H1 (cell line): ENCODE measurements around the gene RGS13. TPM values are rescaled to one million over a fixed set of nuclear protein-coding genes. Genes with fewer than 3 reads are reported as not detected.

Source experiments
- ATF2 ChIP-seq: IDR thresholded peaks from 2 replicates; pipeline ENCODE4 v1.6.1; 2012; ENCODE audit warnings: low read length, inconsistent platforms
- polyA plus RNA-seq, 7 experiments: library from polyadenylated mRNA; depleted of rRNA in 3 of 7; stranded (reverse) in 5 of 7; unstranded in 2 of 7; fragments of >200 nt in 5 of 7; fragments of 200-250 nt in 2 of 7; gene quantifications; 1 replicate in 5 of 7; 2 replicates in 1 of 7; 4 replicates in 1 of 7; pipeline versions ENCODE4 v1.2.1 to v1.2.3, GENCODE V29; 2011 to 2013; ENCODE audit warnings: missing spikeins in 2 of 7, mixed read lengths in 2 of 7
- total RNA-seq: library from RNA; stranded (reverse); fragmentation: NEBNext Ultra II Directional; extraction: Animal tissue kit (Norgen Biotek cat#: 25700); gene quantifications from 2 replicates; pipeline ENCODE4 v1.2.1, GENCODE V29; 2021

Gene RGS13
- total and polyA plus RNA-seq, 2 of the 8 experiments (the other 6 are each of a cell fraction or from before 2014, with no cell fraction given), result not detected

- no peak for TF ChIP-seq ATF2
These were observed 37.4 kb upstream of the RGS13 start (continued) for GRCh38 chr1:192598589-192598988.
